ENCODE data around the gene KCTD7. TPM values are rescaled to one million over a fixed set of nuclear protein-coding genes. Genes with fewer than 3 reads are reported as not detected.
"Not testable (repeated sequence)": the region's sequence is repeated elsewhere in the genome, so short reads cannot be mapped to it uniquely, and the experiment has no call there.

The KCTD7 gene
- total RNA-seq, 1 donor from 2014 or later, result 10.3 TPM

- H3K9me3 Mint-ChIP-seq, result peaks cover 5% of the 10 kb centered on the region
- peaks cover 9% of the 10 kb centered on the region for H3K36me3 Mint-ChIP-seq (ENCODE audit: low read depth)
- H3K27ac Mint-ChIP-seq, result no peak overlapping the region
- no peaks in the 10 kb centered on the region for H3K27me3 Mint-ChIP-seq (ENCODE audit: low read depth)
- DNase-seq (ENCODE audit: low spot score), result no peak
- intact Hi-C loops (cut with micrococcal nuclease), result no loop called here
- no peak overlapping the region for H3K4me3 Mint-ChIP-seq (ENCODE audit: low read depth)
- H3K4me1 Mint-ChIP-seq (ENCODE audit: low read depth), result no peaks in the 10 kb centered on the region
Observed at GRCh38 chr7:66667023-66667728, 38.5 kb downstream of the KCTD7 start.

- intact Hi-C loops (cut with micrococcal nuclease), result no loop called here
- H3K4me3 Mint-ChIP-seq (ENCODE audit: low read depth), result no peak overlapping the region
Observed at GRCh38 chr7:66668112-66668511, 39.4 kb downstream of the KCTD7 start.

GRCh38 chr7:66668677-66669076, 40.0 kb downstream of the KCTD7 start:
- H3K9me3 Mint-ChIP-seq, result no peaks in the 10 kb centered on the region
- H3K27ac Mint-ChIP-seq, result no peak overlapping the region
- no peak for DNase-seq (ENCODE audit: low spot score)
- H3K4me1 Mint-ChIP-seq (ENCODE audit: low read depth), result peaks cover 5% of the 10 kb centered on the region
- no peaks in the 10 kb centered on the region for H3K36me3 Mint-ChIP-seq (ENCODE audit: low read depth)
- intact Hi-C loops (cut with micrococcal nuclease), result no loop called here
- no peaks in the 10 kb centered on the region for H3K27me3 Mint-ChIP-seq (ENCODE audit: low read depth)
- no peak overlapping the region for H3K4me3 Mint-ChIP-seq (ENCODE audit: low read depth)

More at GRCh38 chr7:66668112-66668511, 39.4 kb downstream of the KCTD7 start:
- H3K27ac Mint-ChIP-seq, result no peak overlapping the region
- no peaks in the 10 kb centered on the region for H3K9me3 Mint-ChIP-seq
- peaks cover under 1% of the 10 kb centered on the region for H3K4me1 Mint-ChIP-seq (ENCODE audit: low read depth)
- no peak for DNase-seq (ENCODE audit: low spot score)
- no peaks in the 10 kb centered on the region for H3K27me3 Mint-ChIP-seq (ENCODE audit: low read depth)
- H3K36me3 Mint-ChIP-seq (ENCODE audit: low read depth), result peaks cover 2% of the 10 kb centered on the region

GRCh38 chr7:66669088-66669487, 40.4 kb downstream of the KCTD7 start:
- Mint-ChIP-seq H3K36me3 (ENCODE audit: low read depth) (no peaks in the 10 kb centered on the region), H3K4me1 (ENCODE audit: low read depth) (peaks cover 8% of the 10 kb centered on the region), H3K4me3 (ENCODE audit: low read depth) (no peak overlapping the region), H3K9me3 (no peaks in the 10 kb centered on the region), H3K27ac (no peak overlapping the region), H3K27me3 (ENCODE audit: low read depth) (no peaks in the 10 kb centered on the region)
- intact Hi-C loops (cut with micrococcal nuclease), result no loop called here
- no peak for DNase-seq (ENCODE audit: low spot score)

- H3K4me1 Mint-ChIP-seq (ENCODE audit: low read depth), result peaks cover 8% of the 10 kb centered on the region
- no peaks in the 10 kb centered on the region for H3K9me3 Mint-ChIP-seq
- H3K36me3 Mint-ChIP-seq (ENCODE audit: low read depth), result no peaks in the 10 kb centered on the region
- intact Hi-C loops (cut with micrococcal nuclease), result no loop called here
- H3K27me3 Mint-ChIP-seq (ENCODE audit: low read depth), result no peaks in the 10 kb centered on the region
- no peak overlapping the region for H3K4me3 Mint-ChIP-seq (ENCODE audit: low read depth)
- no peak for DNase-seq (ENCODE audit: low spot score)
- H3K27ac Mint-ChIP-seq, result no peak overlapping the region
Observed at GRCh38 chr7:66669496-66669895, 40.8 kb downstream of the KCTD7 start.

GRCh38 chr7:66671034-66671433, 42.4 kb downstream of the KCTD7 start:
- Mint-ChIP-seq H3K4me1 (ENCODE audit: low read depth) (peaks cover 8% of the 10 kb centered on the region), H3K27me3 (ENCODE audit: low read depth) (no peaks in the 10 kb centered on the region), H3K9me3 (no peaks in the 10 kb centered on the region), H3K4me3 (ENCODE audit: low read depth) (no peak overlapping the region), H3K36me3 (ENCODE audit: low read depth) (no peaks in the 10 kb centered on the region), H3K27ac (no peak overlapping the region)
- intact Hi-C loops (cut with micrococcal nuclease), result no loop called here
- DNase-seq (ENCODE audit: low spot score), result no peak

- H3K4me3 Mint-ChIP-seq (ENCODE audit: low read depth); H3K36me3 Mint-ChIP-seq (ENCODE audit: low read depth); H3K27ac Mint-ChIP-seq; H3K9me3 Mint-ChIP-seq; H3K4me1 Mint-ChIP-seq (ENCODE audit: low read depth); H3K27me3 Mint-ChIP-seq (ENCODE audit: low read depth); DNase-seq (ENCODE audit: low spot score); intact Hi-C loops (cut with micrococcal nuclease): not testable (repeated sequence)
Observed at GRCh38 chr7:66671486-66671885, 42.8 kb downstream of the KCTD7 start.

GRCh38 chr7:66672432-66673123, 43.9 kb downstream of the KCTD7 start:
- H3K9me3 Mint-ChIP-seq; H3K4me3 Mint-ChIP-seq (ENCODE audit: low read depth); H3K27ac Mint-ChIP-seq; H3K4me1 Mint-ChIP-seq (ENCODE audit: low read depth); DNase-seq (ENCODE audit: low spot score); H3K36me3 Mint-ChIP-seq (ENCODE audit: low read depth); H3K27me3 Mint-ChIP-seq (ENCODE audit: low read depth); intact Hi-C loops (cut with micrococcal nuclease): not testable (repeated sequence)

- H3K9me3 Mint-ChIP-seq; intact Hi-C loops (cut with micrococcal nuclease); H3K4me1 Mint-ChIP-seq (ENCODE audit: low read depth); DNase-seq (ENCODE audit: low spot score); H3K36me3 Mint-ChIP-seq (ENCODE audit: low read depth); H3K4me3 Mint-ChIP-seq (ENCODE audit: low read depth); H3K27me3 Mint-ChIP-seq (ENCODE audit: low read depth): not testable (repeated sequence)
- peak overlapping the region; percentile 84 for H3K27ac Mint-ChIP-seq
Observed at GRCh38 chr7:66673124-66673640, 44.5 kb downstream of the KCTD7 start.

- Mint-ChIP-seq H3K4me3 (ENCODE audit: low read depth) (no peak overlapping the region), H3K36me3 (ENCODE audit: low read depth) (peaks cover 9% of the 10 kb centered on the region), H3K27me3 (ENCODE audit: low read depth) (no peaks in the 10 kb centered on the region), H3K27ac (peak overlapping the region; percentile 42), H3K9me3 (no peaks in the 10 kb centered on the region), H3K4me1 (ENCODE audit: low read depth) (peaks cover 15% of the 10 kb centered on the region)
- intact Hi-C loops (cut with micrococcal nuclease), result no loop called here
- no peak for DNase-seq (ENCODE audit: low spot score)
Observed at GRCh38 chr7:66679633-66680244, 51.1 kb downstream of the KCTD7 start.

GRCh38 chr7:66681491-66682349, 53.0 kb downstream of the KCTD7 start:
- intact Hi-C loops (cut with micrococcal nuclease), result loop anchor here (1.0 to 2.0 kb wide), 4 partner anchors 27 to 89 kb away; partner anchors contain the start of genes KCTD7 and RABGEF1
- H3K27me3 Mint-ChIP-seq (ENCODE audit: low read depth), result no peaks in the 10 kb centered on the region
- H3K27ac Mint-ChIP-seq, result peak overlapping the region; percentile 93
- peak; percentile 91 for DNase-seq (ENCODE audit: low spot score)
- peaks cover 15% of the 10 kb centered on the region for H3K4me1 Mint-ChIP-seq (ENCODE audit: low read depth)
- H3K36me3 Mint-ChIP-seq (ENCODE audit: low read depth), result peaks cover 9% of the 10 kb centered on the region
- H3K9me3 Mint-ChIP-seq, result no peaks in the 10 kb centered on the region
- peak overlapping the region; percentile 90 for H3K4me3 Mint-ChIP-seq (ENCODE audit: low read depth)

- no peak for DNase-seq (ENCODE audit: low spot score)
- intact Hi-C loops (cut with micrococcal nuclease), result loop anchor here (1.0 to 2.0 kb wide), 4 partner anchors 28 to 90 kb away; partner anchors contain the start of genes KCTD7 and RABGEF1
- H3K4me1 Mint-ChIP-seq (ENCODE audit: low read depth), result peaks cover 15% of the 10 kb centered on the region
- peak overlapping the region; percentile 49 for H3K27ac Mint-ChIP-seq
- H3K4me3 Mint-ChIP-seq (ENCODE audit: low read depth), result peak overlapping the region; percentile 90
- no peaks in the 10 kb centered on the region for H3K27me3 Mint-ChIP-seq (ENCODE audit: low read depth)
- no peaks in the 10 kb centered on the region for H3K9me3 Mint-ChIP-seq
- H3K36me3 Mint-ChIP-seq (ENCODE audit: low read depth), result peaks cover 9% of the 10 kb centered on the region
Observed at GRCh38 chr7:66682350-66683093, 53.8 kb downstream of the KCTD7 start.
